Activated naive CD4-positive, alpha-beta T cell (primary cell): Measurements from ENCODE around the gene RTN4.
"Not testable (repeated sequence)": the region's sequence is repeated elsewhere in the genome, so short reads cannot be mapped to it uniquely, and the experiment has no call there.

Source experiments
- DNase-seq, 4 experiments: peaks; one replicate each; lab custom pipeline; 2025; lab: John Stamatoyannopoulos, UW

The RTN4 gene

GRCh38 chr2:55010149-55010591 is 40.1 kb downstream of the RTN4 start:
- DNase-seq = peak in 2 of 4 experiments; percentile 0 to 12

- DNase-seq = no peak
These were observed 40.8 kb downstream of the RTN4 start for GRCh38 chr2:55009277-55010060.

GRCh38 chr2:55006306-55006705 is 43.9 kb downstream of the RTN4 start:
- no peak for DNase-seq

GRCh38 chr2:55003706-55004639 is 46.3 kb downstream of the RTN4 start:
- no peak for DNase-seq

- no peak for DNase-seq
These were observed 48.5 kb downstream of the RTN4 start for GRCh38 chr2:55001716-55002115.

GRCh38 chr2:55000341-55000740 is 49.9 kb downstream of the RTN4 start:
- DNase-seq = no peak

GRCh38 chr2:54999182-54999581 is 51.1 kb downstream of the RTN4 start:
- no peak for DNase-seq

- no peak for DNase-seq
These were observed 52.4 kb downstream of the RTN4 start for GRCh38 chr2:54997826-54998225.

- no peak for DNase-seq
These were observed 54.7 kb downstream of the RTN4 start for GRCh38 chr2:54995553-54995952.

GRCh38 chr2:54990694-54991093 is 59.6 kb downstream of the RTN4 start:
- DNase-seq = not testable (repeated sequence)

GRCh38 chr2:54988612-54989011 is 61.6 kb downstream of the RTN4 start:
- no peak for DNase-seq

GRCh38 chr2:54986264-54986663 is 64.0 kb downstream of the RTN4 start:
- no peak for DNase-seq

- no peak for DNase-seq
These were observed 65.8 kb downstream of the RTN4 start for GRCh38 chr2:54984476-54984875.

GRCh38 chr2:54983345-54984220 is 66.7 kb downstream of the RTN4 start:
- DNase-seq = no peak

- no peak for DNase-seq
These were observed 68.9 kb downstream of the RTN4 start for GRCh38 chr2:54981385-54981784.

- DNase-seq = no peak
These were observed 70.8 kb downstream of the RTN4 start for GRCh38 chr2:54979321-54980044.

- no peak for DNase-seq
These were observed 73.1 kb downstream of the RTN4 start for GRCh38 chr2:54977149-54977548.

GRCh38 chr2:54975598-54976492 is 74.4 kb downstream of the RTN4 start:
- no peak for DNase-seq

GRCh38 chr2:54975175-54975574 is 75.1 kb downstream of the RTN4 start:
- no peak for DNase-seq

GRCh38 chr2:54969940-54970338 is 80.3 kb downstream of the RTN4 start:
- no peak for DNase-seq
